NCI-H1694 (cell line): ENCODE data around the gene HINT3.
"Not testable (repeated sequence)": the region's sequence is repeated elsewhere in the genome, so short reads cannot be mapped to it uniquely, and the experiment has no call there.

Experiments used
- DNase-seq: peaks from one replicate; lab custom pipeline; 2025; lab: John Stamatoyannopoulos, UW

HINT3 gene

GRCh38 chr6:125956506-125957390 is at the start of gene HINT3:
Gene HINT3, plus strand, starts transcription at chr6:125956770. Its CDS starts 208 bp downstream, at chr6:125956978.
- DNase-seq: peak; percentile 94

GRCh38 chr6:125910527-125910926 is 46.0 kb upstream of the HINT3 start:
- DNase-seq: no peak

GRCh38 chr6:125911051-125911451 is 45.5 kb upstream of the HINT3 start:
- not testable (repeated sequence) for DNase-seq

- DNase-seq: not testable (repeated sequence)
Observed at GRCh38 chr6:125912430-125912829, 44.1 kb upstream of the HINT3 start.

GRCh38 chr6:125913145-125913544 is 43.4 kb upstream of the HINT3 start:
- no peak for DNase-seq

GRCh38 chr6:125913864-125914351 is 42.7 kb upstream of the HINT3 start:
- no peak for DNase-seq

GRCh38 chr6:125918230-125918629 is 38.3 kb upstream of the HINT3 start:
- no peak for DNase-seq

GRCh38 chr6:125918681-125919566 is 37.6 kb upstream of the HINT3 start:
- no peak for DNase-seq

- no peak for DNase-seq
Observed at GRCh38 chr6:125919618-125920017, 37.0 kb upstream of the HINT3 start.

- DNase-seq: no peak
Observed at GRCh38 chr6:125922322-125922860, 34.2 kb upstream of the HINT3 start.

- no peak for DNase-seq
Observed at GRCh38 chr6:125923366-125923877, 33.1 kb upstream of the HINT3 start.

- DNase-seq: no peak
Observed at GRCh38 chr6:125924169-125924568, 32.4 kb upstream of the HINT3 start.

- no peak for DNase-seq
Observed at GRCh38 chr6:125924697-125925358, 31.7 kb upstream of the HINT3 start.

- DNase-seq: no peak
Observed at GRCh38 chr6:125926711-125927110, 29.9 kb upstream of the HINT3 start.

- no peak for DNase-seq
Observed at GRCh38 chr6:125927761-125928160, 28.8 kb upstream of the HINT3 start.

- DNase-seq: no peak
Observed at GRCh38 chr6:125930765-125931418, 25.7 kb upstream of the HINT3 start.

- DNase-seq: no peak
Observed at GRCh38 chr6:125931733-125932450, 24.7 kb upstream of the HINT3 start.

GRCh38 chr6:125932451-125932795 is 24.1 kb upstream of the HINT3 start:
- no peak for DNase-seq

GRCh38 chr6:125935520-125935919 is 21.1 kb upstream of the HINT3 start:
- DNase-seq: not testable (repeated sequence)

- DNase-seq: no peak
Observed at GRCh38 chr6:125939026-125939425, 17.5 kb upstream of the HINT3 start.
